Stromal cell of bone marrow (primary cell): ENCODE results near the gene PAPSS1.
"Not testable (repeated sequence)": the region's sequence is repeated elsewhere in the genome, so short reads cannot be mapped to it uniquely, and the experiment has no call there.

ENCODE experiments used
- DNase-seq: peaks from one replicate; pipeline ENCODE4 v3.0.0-alpha.2; 2012; ENCODE audit warnings: low read depth

PAPSS1 gene

DNA sequence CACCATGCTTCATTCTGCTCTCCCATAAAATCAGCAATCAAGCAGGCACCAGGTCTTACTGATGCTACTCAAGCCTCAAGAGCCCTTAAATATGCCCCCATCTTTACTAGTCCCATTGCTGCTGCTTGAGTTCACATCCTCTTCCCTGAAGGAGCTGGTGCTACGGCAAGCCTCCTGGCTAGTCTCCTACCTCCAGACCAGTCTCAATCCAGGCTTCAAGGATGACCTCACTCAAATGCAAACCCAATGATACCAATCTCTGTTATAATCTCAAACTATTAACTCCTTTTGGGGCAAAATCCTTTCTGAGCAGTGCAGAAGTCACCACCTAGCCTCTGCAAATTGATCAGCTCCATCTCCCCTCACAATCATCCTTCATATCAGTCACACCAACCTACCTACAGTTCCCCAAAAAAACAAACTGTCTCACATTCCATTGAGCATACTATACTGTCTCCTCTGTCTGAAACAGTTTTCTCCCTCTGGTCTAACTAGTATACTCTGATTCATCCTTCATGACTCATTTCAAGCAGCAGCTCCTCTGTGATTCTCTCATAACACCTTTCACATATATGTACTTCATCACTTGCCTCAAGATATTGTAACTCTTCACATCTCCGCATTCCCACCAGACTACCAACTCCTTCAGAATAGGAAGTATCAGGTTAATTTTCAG, 30.0 kb downstream of the PAPSS1 start:
- peak; percentile 33 for DNase-seq

DNA sequence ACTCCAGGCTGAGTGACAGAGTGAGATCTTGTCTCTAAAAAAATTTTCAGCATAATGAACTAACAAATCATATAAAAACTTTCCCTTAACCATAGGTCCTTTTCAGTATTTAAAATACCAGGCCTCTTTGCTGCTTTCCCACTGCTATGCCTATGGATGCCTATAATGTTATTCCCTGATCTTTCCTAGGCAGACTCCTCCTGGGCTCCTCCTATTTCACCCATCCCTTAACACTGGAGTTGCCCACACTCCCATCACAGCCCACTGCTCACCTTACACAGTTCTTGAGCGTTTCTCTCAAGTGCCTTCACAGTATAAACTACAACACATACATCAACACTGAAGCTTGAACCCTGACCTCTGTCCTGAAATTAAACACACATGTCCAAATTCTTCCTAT, 31.6 kb downstream of the PAPSS1 start:
- no peak for DNase-seq

GRCh38 chr4:107685740-107686139, 34.3 kb downstream of the PAPSS1 start:
- no peak for DNase-seq

GRCh38 chr4:107683873-107684272, 36.2 kb downstream of the PAPSS1 start:
- DNase-seq: no peak

GRCh38 chr4:107682306-107682705, 37.7 kb downstream of the PAPSS1 start:
- no peak for DNase-seq

- no peak for DNase-seq
These were observed 51.0 kb downstream of the PAPSS1 start for GRCh38 chr4:107669068-107669467.

GRCh38 chr4:107666134-107666533, 53.9 kb downstream of the PAPSS1 start:
- DNase-seq: peak; percentile 21

DNA sequence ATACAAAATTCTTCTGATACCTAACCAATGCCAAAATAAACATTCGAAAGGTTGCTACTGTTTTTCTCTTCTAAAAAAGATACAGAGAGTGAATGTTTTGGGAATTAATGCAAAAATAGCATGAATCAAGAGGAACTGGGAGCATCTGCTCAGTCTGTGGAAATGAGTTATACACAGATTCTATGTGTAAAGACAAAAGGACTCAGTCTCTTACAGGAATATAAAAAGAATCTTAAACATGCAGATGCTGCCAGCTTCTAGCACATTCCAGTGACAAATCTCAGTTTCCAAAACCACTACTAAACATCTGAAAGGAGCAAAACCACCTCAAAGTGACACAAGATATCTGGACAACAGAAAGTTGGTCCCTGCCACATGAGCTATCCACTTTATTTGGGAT, 55.0 kb downstream of the PAPSS1 start:
- DNase-seq: no peak

GRCh38 chr4:107658400-107659336, 61.4 kb downstream of the PAPSS1 start:
- no peak for DNase-seq

DNA sequence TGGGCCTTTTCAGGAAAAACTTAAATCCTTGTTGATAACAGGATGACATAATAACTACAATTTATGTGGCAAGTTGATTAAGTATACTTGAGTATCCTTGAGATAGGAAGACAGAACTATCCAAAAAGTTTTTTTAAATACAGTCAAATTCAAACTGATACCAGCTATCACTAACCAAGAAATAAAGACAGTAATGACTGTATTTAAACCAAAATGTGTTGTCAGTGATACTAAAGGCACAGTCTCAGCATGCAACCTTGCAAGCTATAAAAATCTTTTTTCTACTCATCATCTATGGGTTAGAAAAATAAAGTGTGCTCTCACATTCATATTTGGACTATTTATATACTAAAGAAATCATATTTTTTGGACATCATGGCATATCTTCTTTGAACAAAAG, 64.7 kb downstream of the PAPSS1 start:
- no peak for DNase-seq

GRCh38 chr4:107654694-107655093, 65.3 kb downstream of the PAPSS1 start:
- no peak for DNase-seq

GRCh38 chr4:107651408-107651807, 68.6 kb downstream of the PAPSS1 start:
- not testable (repeated sequence) for DNase-seq

DNA sequence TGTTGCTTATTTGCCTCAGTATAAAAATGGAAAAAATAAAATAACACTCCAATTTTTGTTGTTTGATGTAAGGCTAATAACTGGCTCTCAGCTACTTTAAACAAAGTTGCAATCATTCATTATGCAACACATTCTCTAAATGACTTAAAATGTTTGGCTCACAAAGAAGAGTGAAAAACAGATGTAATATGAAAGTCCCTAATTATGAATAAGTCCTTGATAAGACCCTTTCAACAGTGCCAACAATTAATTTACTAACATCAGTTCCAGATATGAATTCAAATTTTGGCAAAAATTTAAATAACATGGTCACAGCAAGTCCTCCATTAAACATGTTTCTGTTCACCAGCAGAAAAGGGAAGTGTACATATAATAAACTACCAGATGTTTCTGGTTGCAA, 69.8 kb downstream of the PAPSS1 start:
- DNase-seq: no peak

DNA sequence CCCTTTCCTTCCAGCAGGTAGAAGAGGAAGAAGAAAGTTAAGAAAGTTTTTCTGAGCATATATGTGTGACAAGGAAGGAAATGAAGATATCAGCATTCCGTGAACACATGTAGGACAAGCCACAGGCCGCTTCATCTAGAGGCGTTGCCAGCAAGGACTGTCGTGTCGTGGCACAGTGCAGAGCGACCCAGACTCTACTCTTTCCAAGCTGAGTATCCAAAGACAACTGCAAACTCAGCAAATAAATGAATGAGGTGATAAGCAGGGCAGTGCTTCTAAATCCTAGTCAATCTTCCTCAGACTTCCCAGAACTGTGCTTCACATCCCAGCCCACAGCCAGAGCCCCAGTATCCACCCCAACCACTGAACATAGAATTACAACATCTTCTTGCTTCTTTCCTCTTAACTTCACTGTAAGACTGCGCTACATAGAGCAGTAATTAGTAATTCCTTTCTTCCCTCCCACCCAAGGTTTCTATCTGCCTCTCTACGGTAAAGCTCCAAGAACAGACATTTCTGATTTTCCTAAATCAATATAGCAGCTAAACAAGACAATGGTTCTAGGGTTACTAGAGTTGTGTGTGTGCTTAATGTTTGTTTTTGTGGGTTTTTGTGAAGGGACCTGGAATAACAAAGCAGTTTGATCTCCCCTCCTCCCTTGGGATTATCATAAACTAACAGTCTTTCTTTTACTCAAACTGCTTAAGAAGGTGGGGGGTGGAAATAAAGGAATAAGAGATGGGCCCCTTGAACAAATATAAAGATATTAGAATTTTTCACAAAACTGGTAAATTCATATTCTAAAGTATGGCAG, 71.6 kb downstream of the PAPSS1 start:
- no peak for DNase-seq

GRCh38 chr4:107647591-107647990, 72.4 kb downstream of the PAPSS1 start:
- no peak for DNase-seq

DNA sequence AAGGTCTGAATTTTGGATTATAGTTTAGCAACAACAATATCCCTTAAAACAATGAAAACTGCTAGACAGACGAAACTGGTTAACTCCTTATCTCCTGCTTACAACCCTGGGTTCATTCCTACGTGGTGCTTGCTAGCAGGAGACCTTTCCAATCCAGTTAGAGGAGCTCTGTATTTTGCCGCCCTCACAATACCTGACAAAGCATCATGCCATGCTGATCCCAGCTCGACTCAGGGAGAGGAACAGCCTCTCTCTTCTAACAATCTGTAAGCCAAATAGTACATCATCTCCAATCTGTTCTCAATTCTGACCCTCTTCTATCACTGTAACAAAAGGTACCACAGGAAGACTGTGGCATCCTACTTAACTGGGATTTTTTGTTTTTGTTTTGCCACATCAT, 74.4 kb downstream of the PAPSS1 start:
- DNase-seq: no peak

- DNase-seq: no peak
These were observed 77.0 kb downstream of the PAPSS1 start for GRCh38 chr4:107643021-107643420.

- DNase-seq: no peak
These were observed 79.2 kb downstream of the PAPSS1 start for GRCh38 chr4:107640878-107641277.

GRCh38 chr4:107640197-107640596, 79.8 kb downstream of the PAPSS1 start:
- DNase-seq: no peak

DNA sequence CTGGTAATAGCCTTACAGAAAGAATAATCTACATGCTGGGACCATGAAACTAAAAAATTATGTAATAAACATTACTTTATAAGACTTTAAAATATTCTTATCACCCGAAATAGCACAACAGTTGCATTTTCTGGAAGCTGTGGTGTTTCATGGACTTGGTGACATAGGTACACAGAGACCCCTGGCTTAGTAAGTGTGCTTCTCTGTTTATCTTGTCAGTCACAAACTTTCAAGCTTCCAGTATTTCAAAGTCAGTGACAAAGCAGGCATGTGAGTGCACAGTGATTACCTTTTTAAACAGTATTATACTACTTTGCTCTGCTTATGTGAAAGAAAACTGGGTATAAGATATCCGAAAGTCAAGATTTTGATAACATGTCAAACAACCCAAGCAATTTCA, 84.3 kb downstream of the PAPSS1 start:
- no peak for DNase-seq

GRCh38 chr4:107631560-107631959, 88.5 kb downstream of the PAPSS1 start:
- no peak for DNase-seq

- DNase-seq: no peak
These were observed 89.8 kb downstream of the PAPSS1 start for GRCh38 chr4:107630185-107630705.
